ENCODE results near the gene DDA1. TPM values are rescaled to one million over a fixed set of nuclear protein-coding genes. Genes with fewer than 3 reads are reported as not detected.

The DDA1 gene
- total and polyA plus RNA-seq, 2 of the 13 experiments (the other 11 are each of a cell fraction or from before 2014, with no cell fraction given): 24.5 to 26.0 TPM

DNA sequence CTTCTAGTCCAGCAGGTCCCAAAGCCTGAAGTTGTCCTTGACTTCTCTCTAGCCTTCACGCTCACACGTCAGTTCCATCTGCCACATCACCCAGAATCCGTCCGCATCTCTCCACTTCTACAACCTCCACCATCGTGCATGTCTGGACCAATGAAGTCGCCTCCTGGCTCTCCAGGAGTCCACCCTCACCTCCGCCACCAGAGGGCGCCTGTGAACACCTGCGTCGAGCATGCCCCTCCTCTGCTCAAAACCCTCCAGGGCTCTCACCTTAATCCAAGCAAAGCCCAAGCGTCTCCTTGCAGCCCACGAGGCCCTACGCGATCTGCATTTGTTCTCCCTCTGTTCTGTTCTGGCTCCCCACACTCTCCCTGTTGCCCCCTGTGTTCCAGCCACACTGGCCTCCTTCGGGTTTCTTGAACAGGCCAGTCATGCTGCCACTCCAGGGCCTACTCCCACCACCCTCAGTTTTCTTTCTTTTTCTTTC lies 48.5 kb upstream of the DDA1 start (continued):
- TF ChIP-seq ZNF639 (CRISPR knock-in tag; conservative IDR thresholded peaks at IDR 0.05): no peak
- 0 out of 2 replicates have a peak, but pooled peaks have one; percentile 30 for TF ChIP-seq ZNF580 (CRISPR knock-in tag; IDR thresholded peaks at IDR 0.05; ENCODE audit: borderline replicate concordance, low read depth)
- TF ChIP-seq ZNF597 (CRISPR knock-in tag; IDR thresholded peaks at IDR 0.05): no peak
- TF ChIP-seq, protein P1, sequence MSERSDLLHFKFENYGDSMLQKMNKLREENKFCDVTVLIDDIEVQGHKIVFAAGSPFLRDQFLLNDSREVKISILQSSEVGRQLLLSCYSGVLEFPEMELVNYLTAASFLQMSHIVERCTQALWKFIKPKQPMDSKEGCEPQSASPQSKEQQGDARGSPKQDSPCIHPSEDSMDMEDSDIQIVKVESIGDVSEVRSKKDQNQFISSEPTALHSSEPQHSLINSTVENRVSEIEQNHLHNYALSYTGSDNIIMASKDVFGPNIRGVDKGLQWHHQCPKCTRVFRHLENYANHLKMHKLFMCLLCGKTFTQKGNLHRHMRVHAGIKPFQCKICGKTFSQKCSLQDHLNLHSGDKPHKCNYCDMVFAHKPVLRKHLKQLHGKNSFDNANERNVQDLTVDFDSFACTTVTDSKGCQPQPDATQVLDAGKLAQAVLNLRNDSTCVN (CRISPR knock-in tag; IDR thresholded peaks at IDR 0.05; ENCODE audit: borderline replicate concordance): peak; percentile 24; the same call in 1 of the 2 replicates
- peak; percentile 72; the same call in 1 of the 2 replicates for TF ChIP-seq MYC (CRISPR knock-in tag; IDR thresholded peaks at IDR 0.05; ENCODE audit: borderline replicate concordance)
- no peak for TF ChIP-seq SP1 (IDR thresholded peaks at IDR 0.05)
- TF ChIP-seq SP1 (CRISPR knock-in tag; IDR thresholded peaks at IDR 0.05): peak; percentile 15; the same call in 1 of the 2 replicates
- peak; percentile 76; the same call in 1 of the 2 replicates for TF ChIP-seq SALL1 (CRISPR knock-in tag; IDR thresholded peaks at IDR 0.05)
- 0 out of 2 replicates have a peak, but pooled peaks have one; percentile 33 for TF ChIP-seq ZNF609 (CRISPR knock-in tag; IDR thresholded peaks at IDR 0.05; ENCODE audit: borderline replicate concordance)
- TF ChIP-seq HOXD1 (CRISPR knock-in tag; IDR thresholded peaks at IDR 0.05): no peak
- TF ChIP-seq ZNF432 (CRISPR knock-in tag; IDR thresholded peaks at IDR 0.05; ENCODE audit: borderline replicate concordance): no peak
- TF ChIP-seq ZNF556 (CRISPR knock-in tag; IDR thresholded peaks at IDR 0.05; ENCODE audit: borderline replicate concordance): 0 out of 2 replicates have a peak, but pooled peaks have one; percentile 60
- no peak for TF ChIP-seq ZNF256 (CRISPR knock-in tag; conservative IDR thresholded peaks at IDR 0.05)
- TF ChIP-seq ZNF205 (CRISPR knock-in tag; IDR thresholded peaks at IDR 0.05): no peak; the same call in 1 of the 2 replicates
- peak; percentile 42; the same call in 1 of the 2 replicates for TF ChIP-seq ZFY (CRISPR knock-in tag; IDR thresholded peaks at IDR 0.05)
- no peak for TF ChIP-seq NBN (conservative IDR thresholded peaks at IDR 0.05)
- no peak for TF ChIP-seq KLF12 (CRISPR knock-in tag; IDR thresholded peaks at IDR 0.05; ENCODE audit: borderline replicate concordance)
- TF ChIP-seq SNAPC5 (CRISPR knock-in tag; IDR thresholded peaks at IDR 0.05; ENCODE audit: borderline replicate concordance): no peak
